Left renal cortex interstitium (tissue), 4 donors: Measurements from ENCODE around the gene KPNA4. TPM values are rescaled to one million over a fixed set of nuclear protein-coding genes. Genes with fewer than 3 reads are reported as not detected.
A peak's percentile ranks its signal among the peaks of the same experiment; 100 is the strongest.
"Not testable (repeated sequence)": the region's sequence is repeated elsewhere in the genome, so short reads cannot be mapped to it uniquely, and the experiment has no call there.

ENCODE experiments used
- DNase-seq, 4 donors: peaks; one replicate each; pipeline ENCODE4 v3.0.0-alpha.2; 2013; ENCODE audit warnings: low read depth in 4 of 4, low spot score in 2 of 4, missing footprints in 1 of 4
- polyA plus RNA-seq, 4 donors: library from polyadenylated mRNA; unstranded; fragments of 120-200 nt; gene quantifications; one replicate each; pipeline ENCODE4 v1.2.1, GENCODE V29; 2013; ENCODE audit not compliant: insufficient read length in 4 of 4

The KPNA4 gene
- polyA plus RNA-seq, 4 donors, result 69.1 to 84.1 (median 72.8) TPM

DNA sequence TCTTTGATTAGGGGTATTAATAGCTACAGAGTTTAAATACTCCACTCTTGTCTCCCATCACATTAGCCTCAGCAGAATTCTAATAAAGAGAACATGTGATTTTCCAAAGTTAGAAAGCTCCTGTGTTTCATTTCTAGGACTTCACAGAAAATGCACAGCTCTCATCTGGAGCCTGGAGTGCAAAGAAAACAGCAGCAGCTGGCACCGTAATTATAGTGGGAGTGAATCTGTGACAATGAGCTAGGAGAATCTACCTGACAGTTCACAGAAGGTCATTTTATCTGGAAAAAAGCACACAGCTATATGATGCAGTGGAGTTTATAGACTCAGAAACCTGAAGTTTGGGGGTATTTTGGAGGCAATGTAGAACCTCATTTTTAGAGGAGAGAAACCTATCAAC is 110.4 kb downstream of the KPNA4 start:
- no peak for DNase-seq

DNA sequence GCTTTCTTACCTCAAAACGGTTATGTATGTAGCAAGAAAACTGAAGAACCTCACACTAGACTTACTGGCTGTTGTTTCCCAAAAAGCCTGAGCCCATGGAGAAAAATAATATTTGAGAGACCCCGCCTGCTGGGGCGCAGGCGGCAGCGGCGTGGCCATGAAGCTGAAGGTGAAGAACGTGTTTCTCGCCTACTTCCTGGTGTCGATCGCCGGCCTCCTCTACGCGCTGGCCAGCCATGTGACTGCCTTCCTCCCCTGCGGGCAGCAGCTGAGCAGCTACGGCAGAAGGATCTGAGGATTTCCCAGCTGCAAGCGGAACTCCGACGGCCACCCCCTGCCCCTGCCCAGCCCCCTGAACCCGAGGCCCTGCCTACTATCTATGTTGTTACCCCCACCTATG is 113.1 kb downstream of the KPNA4 start:
- DNase-seq, result not testable (repeated sequence)

DNA sequence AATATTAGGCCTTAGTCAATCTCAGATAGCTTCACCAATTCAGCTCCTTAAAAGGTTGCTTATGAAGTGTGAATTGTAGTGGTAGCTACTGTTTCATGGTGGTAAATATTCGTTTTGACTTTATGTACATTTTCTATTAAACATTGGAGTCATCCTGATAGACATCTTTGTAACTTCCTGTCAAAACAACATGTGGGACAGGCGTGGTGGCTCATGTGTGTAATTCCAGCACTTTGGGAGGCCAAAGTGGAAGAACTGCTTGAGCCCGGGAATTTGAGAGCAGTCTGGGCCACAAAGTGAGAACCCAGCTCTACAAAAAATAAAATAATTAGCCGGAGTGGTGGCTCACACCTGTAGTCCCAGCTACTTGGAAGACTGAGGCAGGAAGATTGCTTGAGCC is 113.8 kb downstream of the KPNA4 start:
- no peak for DNase-seq

DNA sequence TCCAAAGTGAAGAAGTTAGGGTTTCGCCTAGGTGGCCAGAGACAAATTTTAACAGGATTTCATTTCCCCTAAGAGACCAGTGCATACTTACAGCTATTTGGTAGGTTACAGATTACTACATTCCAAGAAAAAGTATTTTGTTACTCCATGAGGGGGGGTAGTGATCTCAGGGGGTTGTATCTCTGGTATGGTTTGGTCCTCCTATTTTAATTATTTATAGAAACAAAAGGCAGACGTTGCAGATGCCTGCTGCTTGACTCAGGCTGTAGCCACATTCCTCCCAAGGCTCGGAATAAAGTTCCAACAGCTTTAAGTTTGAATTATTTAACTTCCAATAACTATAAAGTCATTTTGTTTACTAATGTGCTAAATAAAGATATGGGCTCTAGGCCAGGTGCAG is 114.5 kb downstream of the KPNA4 start:
- DNase-seq, result no peak

DNA sequence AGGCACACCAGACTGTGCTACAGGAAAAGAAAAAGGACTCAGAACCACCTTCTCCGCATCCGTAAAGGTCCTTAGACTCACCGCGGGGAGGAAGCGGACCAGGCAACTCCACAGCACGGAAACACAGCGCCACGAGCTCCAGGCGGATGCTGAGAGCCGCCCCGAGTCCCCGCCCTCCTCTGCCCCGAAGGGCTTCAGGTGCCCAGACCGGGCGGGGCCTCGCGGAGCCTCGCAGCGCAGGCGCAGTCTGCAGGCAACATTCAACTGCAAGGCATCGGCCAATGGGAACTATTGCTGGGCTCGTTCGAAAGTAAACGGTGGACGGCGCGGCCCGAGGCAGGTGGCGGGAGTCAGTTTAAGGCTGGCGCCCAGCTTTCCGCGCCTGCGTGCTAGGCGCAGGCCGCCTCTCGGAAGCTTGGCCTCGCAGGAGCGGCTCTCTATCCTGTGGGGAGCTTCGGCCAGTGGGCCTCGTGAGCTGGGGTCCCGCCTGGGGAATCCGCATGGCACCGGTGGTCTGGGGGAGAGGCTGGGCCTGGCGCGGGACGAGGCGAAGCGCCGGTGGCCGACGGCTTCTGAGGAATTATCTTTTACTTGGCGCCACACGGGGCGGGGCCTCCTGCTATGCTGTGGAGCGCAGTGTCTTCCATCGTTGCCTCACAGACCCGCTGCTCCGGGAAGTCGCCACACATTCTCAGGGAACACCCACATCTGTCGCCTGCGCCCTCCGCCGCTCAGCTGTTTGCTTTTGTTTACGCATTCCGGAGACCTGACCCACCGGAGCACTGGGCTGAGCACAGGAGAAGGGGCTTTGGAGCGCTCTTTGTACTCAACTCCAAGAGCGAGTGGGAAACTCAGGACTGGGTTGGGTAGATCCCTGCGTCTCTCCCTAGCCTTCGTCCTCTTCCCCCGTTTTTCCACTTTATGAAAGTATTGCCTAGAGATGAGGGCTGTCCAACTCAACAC is 115.5 kb downstream of the KPNA4 start, which contains the start of gene TRIM59:
Gene TRIM59, minus strand, starts transcription at position 151 of the 963 bp plus-strand sequence. CDS start 10,603 bp downstream, outside the sequence.
- peak; percentile 88 to 93 (median 90) for DNase-seq

DNA sequence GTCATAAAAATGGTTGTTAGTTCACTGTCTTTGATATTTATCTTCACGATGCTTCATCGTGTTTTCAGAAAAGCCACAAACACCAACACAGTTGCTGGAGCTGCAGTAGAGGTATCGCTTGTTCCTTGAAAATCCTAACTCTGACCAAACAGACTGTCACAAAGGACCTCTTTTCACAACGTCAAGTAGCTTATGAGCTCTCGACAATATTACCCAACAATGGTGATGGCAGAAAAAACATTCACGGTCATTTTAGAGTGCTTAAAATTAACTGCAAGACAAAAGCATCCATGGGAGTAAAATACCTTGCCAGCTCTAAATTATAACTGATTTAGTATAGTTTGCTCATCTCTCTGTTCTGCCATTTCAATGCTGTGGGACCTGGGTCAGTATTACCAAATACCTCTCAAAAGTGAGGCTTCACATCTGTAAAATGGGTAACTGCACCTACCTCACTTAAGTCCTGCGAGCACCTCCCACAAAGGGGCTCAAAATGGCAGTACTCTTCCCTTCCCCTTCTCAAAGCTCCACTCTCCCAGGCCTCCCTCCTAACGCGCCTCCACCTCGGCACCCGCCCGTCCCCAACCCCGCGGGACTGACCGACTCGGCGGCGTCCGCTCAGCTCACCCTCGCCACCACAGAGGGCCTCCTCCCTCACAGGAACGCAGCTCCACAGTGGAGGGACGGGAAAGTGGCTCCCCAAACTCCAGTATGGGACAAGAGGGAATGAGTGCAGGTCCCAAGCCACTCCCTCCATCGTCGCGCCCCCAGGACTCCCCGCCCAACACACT is 116.3 kb downstream of the KPNA4 start:
- peak in 3 of 4 donors; percentile 53 to 70 (median 68) for DNase-seq

DNA sequence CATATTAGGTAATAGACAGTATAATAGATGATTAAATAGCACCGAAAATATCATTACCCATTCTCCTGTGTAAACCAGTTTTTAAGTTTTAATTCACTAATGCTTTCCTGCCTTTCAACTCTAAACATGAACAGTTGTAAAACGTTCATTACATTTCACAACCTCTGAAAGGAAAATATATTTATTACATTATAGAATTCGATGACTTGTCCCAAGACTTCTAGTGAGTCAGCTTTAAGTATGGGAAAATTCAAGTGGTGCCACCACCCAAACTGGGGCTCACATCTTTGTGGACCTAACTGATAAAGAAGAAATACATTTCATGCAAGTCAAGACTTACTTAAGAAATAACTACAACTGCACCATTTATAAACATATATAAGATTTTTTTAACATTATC is 117.8 kb downstream of the KPNA4 start:
- DNase-seq, result no peak

DNA sequence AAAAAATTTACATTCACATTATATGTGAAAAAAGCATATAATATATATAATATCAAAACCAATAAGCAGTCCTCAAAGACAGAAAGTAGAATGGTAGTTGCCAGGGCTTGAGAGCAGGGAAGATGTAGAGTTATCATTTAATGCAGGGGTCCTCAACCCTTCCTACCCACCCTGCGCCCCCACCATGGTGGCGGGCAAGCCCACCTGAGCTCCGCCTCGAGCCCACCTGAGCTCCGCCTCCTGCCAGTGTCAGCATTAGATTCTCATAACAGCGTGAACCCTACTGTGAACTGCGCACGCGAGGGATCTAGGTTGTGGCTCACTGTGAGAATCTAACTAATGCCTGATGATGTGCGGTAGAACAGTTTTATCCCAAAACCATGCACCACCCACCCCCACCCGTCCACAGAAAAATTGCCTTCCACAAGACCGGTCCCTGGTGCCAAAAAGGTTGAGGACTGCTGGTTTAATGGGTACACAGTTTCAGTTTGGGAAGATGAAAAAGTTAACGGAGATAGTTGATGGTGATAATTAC is 118.8 kb downstream of the KPNA4 start:
- no peak for DNase-seq

DNA sequence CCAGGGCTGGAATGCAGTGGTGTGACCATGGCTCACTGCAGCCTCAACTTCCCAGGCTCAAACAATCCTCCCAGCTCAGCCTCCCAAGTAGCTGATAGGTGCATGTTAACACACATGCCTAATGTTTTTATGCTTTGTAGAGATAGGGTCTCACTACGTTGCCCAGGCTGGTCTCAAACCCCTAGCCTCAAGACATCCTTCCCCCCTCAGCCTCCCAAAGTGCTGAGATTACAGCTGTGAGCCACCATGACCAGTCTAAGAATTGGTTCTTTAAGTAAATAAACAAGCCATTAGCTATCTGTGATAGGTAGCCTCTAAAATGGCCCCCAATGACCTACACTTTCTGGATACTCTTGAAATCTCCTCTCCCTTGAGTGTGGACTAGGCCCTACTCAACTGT is 119.5 kb downstream of the KPNA4 start:
- no peak for DNase-seq

Other genes with a start within 250 kb of the KPNA4 start
- 10 to 100 TPM; 49.4 to 73.4 (median 58.2) TPM for gene IFT80, start 166.3 kb downstream of the KPNA4 start, polyA plus RNA-seq
- gene SMC4, start 165.9 kb downstream of the KPNA4 start, polyA plus RNA-seq, result 100 to 1,000 TPM in 2 of 4 donors, 10 to 100 TPM in 2; 91.4 to 130 (median 98.5) TPM
- gene TRIM59, start 115.8 kb downstream of the KPNA4 start, polyA plus RNA-seq, result 10 to 100 TPM; 13.5 to 22.8 (median 16.6) TPM
- under 1 TPM in 2 of 4 donors, not detected in 2; 0.23 to 0.24 TPM for gene ARL14, start 111.6 kb upstream of the KPNA4 start, polyA plus RNA-seq
- 1 to 10 TPM; 6.5 to 9.2 (median 7.4) TPM for gene PPM1L, start 190.7 kb upstream of the KPNA4 start, polyA plus RNA-seq